Stimulated activated CD4-positive, alpha-beta T cell treated with anti-CD3 and anti-CD28 coated beads, Interleukin-15, amount 100 ng/mL, for 48 hours (primary cell): ENCODE measurements around the gene TRMO.
"Not testable (repeated sequence)": the region's sequence is repeated elsewhere in the genome, so short reads cannot be mapped to it uniquely, and the experiment has no call there.

Experiments
- DNase-seq, 2 donors: peaks; one replicate each; pipeline ENCODE4 v3.0.0-alpha.2; 2020; ENCODE audit warnings: low read depth in 2 of 2

TRMO gene, protein sequence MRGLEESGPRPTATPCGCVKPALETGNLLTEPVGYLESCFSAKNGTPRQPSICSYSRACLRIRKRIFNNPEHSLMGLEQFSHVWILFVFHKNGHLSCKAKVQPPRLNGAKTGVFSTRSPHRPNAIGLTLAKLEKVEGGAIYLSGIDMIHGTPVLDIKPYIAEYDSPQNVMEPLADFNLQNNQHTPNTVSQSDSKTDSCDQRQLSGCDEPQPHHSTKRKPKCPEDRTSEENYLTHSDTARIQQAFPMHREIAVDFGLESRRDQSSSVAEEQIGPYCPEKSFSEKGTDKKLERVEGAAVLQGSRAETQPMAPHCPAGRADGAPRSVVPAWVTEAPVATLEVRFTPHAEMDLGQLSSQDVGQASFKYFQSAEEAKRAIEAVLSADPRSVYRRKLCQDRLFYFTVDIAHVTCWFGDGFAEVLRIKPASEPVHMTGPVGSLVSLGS

DNA sequence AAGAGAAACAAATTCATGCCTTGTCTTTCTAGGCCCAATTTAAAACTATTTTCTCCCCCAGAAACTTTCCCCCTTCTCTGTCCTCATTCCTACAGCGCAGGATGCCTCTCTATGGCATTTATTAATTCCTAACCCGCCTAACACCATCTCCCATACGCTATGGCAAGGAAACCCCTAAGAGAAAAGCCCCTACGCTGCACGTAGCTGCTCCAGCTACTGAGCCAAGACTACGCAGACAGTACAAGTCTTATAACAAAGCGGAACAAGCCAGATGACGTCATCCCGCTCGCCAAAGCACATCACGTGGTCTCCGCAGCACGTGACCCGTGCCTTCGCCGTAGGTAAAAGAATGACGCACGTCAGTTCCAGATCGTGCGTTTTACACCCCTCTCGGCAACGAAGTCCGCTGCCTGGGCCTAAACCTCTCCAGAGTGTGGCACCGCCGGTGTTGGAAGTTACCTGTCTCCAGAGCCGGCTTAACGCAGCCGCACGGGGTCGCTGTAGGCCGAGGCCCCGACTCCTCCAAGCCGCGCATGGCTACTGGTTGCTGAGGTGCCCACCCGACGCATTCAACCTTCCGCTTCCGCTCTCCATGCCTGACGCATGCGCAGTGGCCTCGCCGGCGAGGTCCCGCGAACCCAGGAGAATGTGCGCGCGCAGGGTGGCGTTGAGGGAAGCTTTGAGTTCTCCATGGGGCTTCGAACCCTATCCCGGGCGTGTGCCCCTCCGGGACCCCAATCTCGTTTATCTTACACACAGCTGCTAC is at the start of gene TRMO:
TRMO (minus strand) TSS at position 542 of the 766 bp plus-strand sequence; CDS start at position 535, 7 bp downstream.
- peak; percentile 95 to 96 for DNase-seq

DNA sequence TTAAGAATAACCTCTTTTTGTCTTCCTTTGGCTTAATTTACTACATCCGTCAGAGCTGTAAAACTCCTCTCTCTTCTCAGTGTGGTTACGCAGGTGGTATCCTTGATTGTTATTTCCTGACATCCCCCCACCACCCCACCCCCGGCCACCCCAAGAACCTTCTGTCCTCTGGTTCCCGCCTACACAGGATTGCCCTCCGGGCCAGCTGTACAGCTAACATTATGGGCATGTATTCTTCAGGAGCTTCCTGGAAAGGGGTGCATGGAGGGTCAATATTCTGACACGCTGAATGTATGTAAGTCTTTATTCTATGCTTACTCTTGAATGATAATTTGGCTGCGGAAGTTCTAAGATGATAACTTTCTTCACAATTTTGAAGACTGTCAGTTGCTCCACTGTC is 47.9 kb upstream of the TRMO start:
- no peak for DNase-seq

- no peak for DNase-seq
Observed at GRCh38 chr9:97969014-97969413, 46.7 kb upstream of the TRMO start.

- no peak for DNase-seq
Observed at GRCh38 chr9:97966493-97966892, 44.2 kb upstream of the TRMO start.

DNA sequence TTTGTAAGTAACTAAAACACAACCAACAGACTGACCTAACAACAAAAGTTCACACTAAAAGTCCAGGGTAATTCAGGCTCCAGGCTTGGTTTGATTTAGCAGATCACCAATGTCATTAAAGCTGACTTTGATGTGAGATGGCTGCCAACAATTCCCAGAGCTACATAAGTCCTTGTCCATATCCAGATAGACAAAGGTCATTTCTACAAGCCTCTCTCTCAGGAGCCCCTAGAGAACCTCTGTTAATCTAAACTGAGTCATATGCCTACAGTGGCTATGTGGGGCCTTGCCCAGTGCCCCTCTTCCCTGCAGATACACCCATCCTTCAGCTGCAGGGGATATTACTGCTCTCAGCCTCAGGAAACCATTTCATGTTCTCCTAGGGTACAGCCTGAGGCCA is 42.6 kb upstream of the TRMO start:
- DNase-seq = no peak

DNA sequence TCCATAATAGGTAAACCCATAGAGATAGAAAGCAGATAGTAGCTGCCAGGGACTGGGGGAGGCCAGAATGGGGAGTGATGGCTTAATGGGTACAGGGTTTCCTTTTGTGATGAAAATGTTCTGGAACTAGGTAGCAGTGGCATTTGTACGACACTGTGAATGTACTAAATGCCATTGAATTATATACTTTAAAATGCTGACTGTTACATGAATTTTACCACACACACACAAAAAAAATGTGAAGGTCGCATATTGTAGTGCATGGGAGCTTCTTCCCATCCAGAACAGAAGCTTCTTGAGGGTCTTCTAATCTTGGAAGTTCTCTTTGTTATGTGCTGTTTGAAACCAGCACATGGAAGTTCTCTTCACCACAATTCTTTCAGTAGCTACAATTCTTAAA is 40.9 kb upstream of the TRMO start:
- DNase-seq = no peak

DNA sequence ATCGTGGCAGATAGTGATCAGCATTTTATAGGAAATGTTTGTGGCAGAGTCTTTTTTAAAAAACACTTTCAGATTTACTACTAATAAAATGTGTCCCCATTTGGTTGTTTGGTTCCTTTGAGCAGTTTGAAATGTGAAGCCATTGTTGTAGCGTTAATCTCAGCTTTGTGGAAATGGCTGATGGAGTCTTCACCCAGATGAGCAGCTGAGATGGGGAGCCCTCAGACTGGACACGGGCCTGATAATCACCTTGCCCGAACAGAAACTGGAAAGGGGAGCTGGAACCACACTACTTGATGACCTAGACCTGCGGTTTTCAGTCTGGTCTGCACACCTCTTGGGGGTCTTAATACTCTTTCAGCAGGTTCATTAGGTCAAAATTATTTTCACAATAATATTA is 40.3 kb upstream of the TRMO start:
- DNase-seq = no peak

DNA sequence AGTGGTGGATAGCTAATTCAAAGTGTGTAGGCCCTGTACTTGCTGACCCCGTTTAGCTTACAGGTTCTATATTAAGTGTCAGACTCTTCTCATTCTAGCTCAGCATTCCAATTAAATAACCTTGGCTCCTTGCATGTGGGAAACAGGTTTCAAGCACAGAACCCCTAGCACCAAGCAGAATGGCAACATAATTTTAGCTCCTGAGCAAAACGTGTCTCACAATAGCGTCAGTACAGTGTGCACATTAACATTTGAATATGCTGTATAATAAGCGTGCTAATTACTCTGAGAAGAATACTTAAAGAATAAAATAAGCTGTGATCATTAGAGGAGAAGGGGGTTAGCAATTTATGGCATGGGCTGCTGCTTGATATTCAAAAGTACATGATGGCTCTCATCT is 39.8 kb upstream of the TRMO start:
- no peak for DNase-seq

GRCh38 chr9:97961361-97961760 is 39.1 kb upstream of the TRMO start:
- no peak for DNase-seq

- not testable (repeated sequence) for DNase-seq
Observed at GRCh38 chr9:97960678-97961328, 38.5 kb upstream of the TRMO start.

GRCh38 chr9:97959585-97959984 is 37.3 kb upstream of the TRMO start:
- no peak for DNase-seq

DNA sequence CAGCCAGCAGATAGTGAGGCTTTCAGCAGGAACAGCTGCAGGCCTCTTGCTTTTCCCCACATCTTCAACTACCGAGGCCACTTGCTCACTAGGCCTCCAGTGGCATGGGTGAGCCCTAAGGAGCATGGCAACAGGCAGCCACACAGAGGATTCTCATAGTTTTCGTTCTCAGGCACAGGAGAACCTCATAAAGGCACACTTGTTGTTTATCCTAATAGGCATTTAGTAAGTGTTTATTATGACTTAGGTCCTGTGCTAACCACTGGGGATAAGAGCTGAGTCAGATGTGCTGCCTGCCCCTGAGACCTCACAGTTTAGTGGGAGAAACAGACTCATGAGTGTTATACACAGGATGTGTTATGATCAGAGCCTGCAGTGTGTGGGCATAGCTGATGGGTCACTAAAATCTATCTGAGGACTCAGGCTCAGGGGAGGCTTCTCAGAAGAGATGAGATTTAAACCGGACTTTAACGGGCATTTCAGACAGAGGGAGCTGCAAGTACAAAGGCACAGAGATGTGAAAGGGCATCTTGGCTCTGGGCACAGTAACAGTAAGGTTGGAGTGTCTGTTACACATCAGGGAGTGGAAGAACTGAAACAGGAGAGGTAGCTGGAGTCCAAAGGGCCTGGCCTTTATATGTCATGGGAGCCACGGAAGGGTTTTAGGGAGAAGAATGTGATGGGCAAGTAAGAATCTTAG is 36.7 kb upstream of the TRMO start:
- no peak for DNase-seq

- DNase-seq = no peak
Observed at GRCh38 chr9:97956331-97956730, 34.0 kb upstream of the TRMO start.

DNA sequence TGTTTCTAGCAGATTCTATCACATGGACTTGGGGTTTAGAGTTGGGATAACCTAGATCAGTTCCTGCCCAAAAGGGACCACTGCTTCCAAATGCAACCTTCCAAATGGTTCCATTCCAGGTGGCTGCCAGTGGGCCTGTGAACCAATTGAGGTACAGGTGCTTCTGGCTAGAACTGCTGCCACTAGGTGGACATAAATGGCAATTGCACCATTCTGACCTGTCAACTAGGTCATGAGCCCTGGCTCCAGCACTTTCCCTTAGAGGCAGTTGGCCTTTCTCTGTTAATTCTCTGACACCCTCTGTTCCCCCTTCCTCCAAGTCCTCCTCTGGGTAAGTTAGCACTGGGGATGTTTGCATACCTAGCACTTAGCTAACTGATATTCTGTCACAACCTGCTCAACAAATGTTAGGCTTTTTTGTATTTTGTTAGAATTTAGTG is 32.3 kb upstream of the TRMO start:
- peak; percentile 6 to 23 for DNase-seq

- not testable (repeated sequence) for DNase-seq
Observed at GRCh38 chr9:97950873-97951272, 28.6 kb upstream of the TRMO start.

DNA sequence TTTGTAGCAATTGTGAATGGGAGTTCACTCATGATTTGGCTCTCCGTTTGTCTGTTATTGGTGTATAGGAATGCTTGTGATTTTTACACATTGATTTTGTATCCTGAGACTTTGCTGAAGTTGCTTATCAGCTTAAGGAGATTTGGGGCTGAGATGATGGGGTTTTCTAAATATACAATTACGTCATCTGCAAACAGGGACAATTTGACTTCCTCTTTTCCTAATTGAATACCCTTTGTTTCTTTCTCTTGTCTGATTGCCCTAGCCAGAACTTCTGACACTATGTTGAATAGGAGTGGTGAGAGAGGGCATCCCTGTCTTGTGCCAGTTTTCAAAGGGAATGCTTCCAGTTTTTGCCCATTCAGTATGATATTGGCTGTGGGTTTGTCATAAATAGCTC is 24.8 kb upstream of the TRMO start:
- not testable (repeated sequence) for DNase-seq

GRCh38 chr9:97945470-97945869 is 23.2 kb upstream of the TRMO start:
- not testable (repeated sequence) for DNase-seq

- no peak for DNase-seq
Observed at GRCh38 chr9:97944612-97945011, 22.3 kb upstream of the TRMO start.

- DNase-seq = no peak
Observed at GRCh38 chr9:97943308-97943855, 21.1 kb upstream of the TRMO start.

DNA sequence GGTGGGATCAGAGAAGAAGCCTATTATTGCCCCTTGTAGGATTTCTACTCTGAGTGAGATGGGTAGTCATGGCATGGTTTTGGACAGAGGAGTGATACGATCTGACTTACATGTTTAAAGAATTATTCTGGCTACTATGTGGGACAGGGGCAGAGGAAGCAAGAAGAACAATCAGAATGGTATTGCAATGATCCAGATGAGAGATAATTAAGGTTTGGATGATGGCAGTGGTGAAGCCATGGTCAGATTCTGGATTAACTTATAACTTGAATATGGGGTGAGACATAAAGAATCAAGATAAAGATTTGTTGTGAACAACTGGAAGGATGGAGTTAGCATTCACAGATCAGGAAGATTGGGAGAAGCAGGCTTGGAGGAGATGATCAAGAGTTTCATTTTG is 19.0 kb upstream of the TRMO start:
- no peak for DNase-seq

- DNase-seq = no peak
Observed at GRCh38 chr9:97940741-97941140, 18.4 kb upstream of the TRMO start.

- no peak for DNase-seq
Observed at GRCh38 chr9:97940233-97940632, 17.9 kb upstream of the TRMO start.
